Measurements from ENCODE around the gene NSG2.

- TF ChIP-seq, protein P1, sequence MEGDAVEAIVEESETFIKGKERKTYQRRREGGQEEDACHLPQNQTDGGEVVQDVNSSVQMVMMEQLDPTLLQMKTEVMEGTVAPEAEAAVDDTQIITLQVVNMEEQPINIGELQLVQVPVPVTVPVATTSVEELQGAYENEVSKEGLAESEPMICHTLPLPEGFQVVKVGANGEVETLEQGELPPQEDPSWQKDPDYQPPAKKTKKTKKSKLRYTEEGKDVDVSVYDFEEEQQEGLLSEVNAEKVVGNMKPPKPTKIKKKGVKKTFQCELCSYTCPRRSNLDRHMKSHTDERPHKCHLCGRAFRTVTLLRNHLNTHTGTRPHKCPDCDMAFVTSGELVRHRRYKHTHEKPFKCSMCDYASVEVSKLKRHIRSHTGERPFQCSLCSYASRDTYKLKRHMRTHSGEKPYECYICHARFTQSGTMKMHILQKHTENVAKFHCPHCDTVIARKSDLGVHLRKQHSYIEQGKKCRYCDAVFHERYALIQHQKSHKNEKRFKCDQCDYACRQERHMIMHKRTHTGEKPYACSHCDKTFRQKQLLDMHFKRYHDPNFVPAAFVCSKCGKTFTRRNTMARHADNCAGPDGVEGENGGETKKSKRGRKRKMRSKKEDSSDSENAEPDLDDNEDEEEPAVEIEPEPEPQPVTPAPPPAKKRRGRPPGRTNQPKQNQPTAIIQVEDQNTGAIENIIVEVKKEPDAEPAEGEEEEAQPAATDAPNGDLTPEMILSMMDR (IDR thresholded peaks at IDR 0.05), result no peak
- no peak for TF ChIP-seq POLR2A (IDR thresholded peaks at IDR 0.05)
Measured at GRCh38 chr5:174053905-174054304, 8.4 kb downstream of the NSG2 start.
